Mesothelial cell of epicardium (in vitro differentiated cells): ENCODE results near the gene ENOX2. TPM values are rescaled to one million over a fixed set of nuclear protein-coding genes. Genes with fewer than 3 reads are reported as not detected.
"Not testable (repeated sequence)": the region's sequence is repeated elsewhere in the genome, so short reads cannot be mapped to it uniquely, and the experiment has no call there.

ENCODE experiments used
- DNase-seq, 2 experiments: peaks; one replicate each; pipeline ENCODE4 v3.0.0; 2021; ENCODE audit warnings: low spot score in 2 of 2; ENCODE audit not compliant: unreplicated experiment in 2 of 2
- H3K27ac Mint-ChIP-seq: 2 replicates; pipeline ENCODE4 v1.8.0; 2021; ENCODE audit warnings: mixed read lengths
- H3K27me3 Mint-ChIP-seq: 2 replicates; pipeline ENCODE4 v1.8.0; 2021; ENCODE audit warnings: low read depth, mixed read lengths
- H3K36me3 Mint-ChIP-seq: 2 replicates; pipeline ENCODE4 v1.8.0; 2021; ENCODE audit warnings: mixed read lengths
- H3K4me1 Mint-ChIP-seq: 2 replicates; pipeline ENCODE4 v1.8.0; 2021; ENCODE audit warnings: mixed read lengths
- H3K4me3 Mint-ChIP-seq: 2 replicates; pipeline ENCODE4 v1.8.0; 2021; ENCODE audit warnings: mild to moderate bottlenecking, moderate library complexity, mixed read lengths
- H3K9me3 Mint-ChIP-seq: 2 replicates; pipeline ENCODE4 v1.8.0; 2021; ENCODE audit warnings: mixed read lengths
- total RNA-seq: library from RNA; stranded (reverse); gene quantifications from 3 replicates; pipeline ENCODE4 v1.2.1, GENCODE V29; 2021
- TF ChIP-seq, protein P1 (sequence below): fragments of 200-600 bp; sonication (generic); IDR thresholded peaks from one replicate; pipeline ENCODE4 v1.5.0; 2021; ENCODE audit warnings: antibody characterized with exemption; ENCODE audit not compliant: unreplicated experiment

Gene ENOX2
- 12.4 to 14.0 TPM (median 13.0 TPM) in 3 replicates for total RNA-seq

GRCh38 chrX:130902783-130903613 lies at the start of gene ENOX2:
Gene ENOX2, minus strand, starts transcription at chrX:130903209. Its CDS starts 199,993 bp downstream, at chrX:130703216.
- peaks cover 8% of the 10 kb centered on the region for H3K4me1 Mint-ChIP-seq
- no peak within 1 kb of the TSS for H3K4me3 Mint-ChIP-seq
- H3K9me3 Mint-ChIP-seq: no peaks in the 10 kb centered on the region
- DNase-seq: peak; percentile 84 to 92
- H3K27ac Mint-ChIP-seq: no peak within 1 kb of the TSS
- H3K36me3 Mint-ChIP-seq: no peaks in the 10 kb centered on the region
- peaks cover 13% of the 10 kb centered on the region for H3K27me3 Mint-ChIP-seq
- TF ChIP-seq, protein P1, sequence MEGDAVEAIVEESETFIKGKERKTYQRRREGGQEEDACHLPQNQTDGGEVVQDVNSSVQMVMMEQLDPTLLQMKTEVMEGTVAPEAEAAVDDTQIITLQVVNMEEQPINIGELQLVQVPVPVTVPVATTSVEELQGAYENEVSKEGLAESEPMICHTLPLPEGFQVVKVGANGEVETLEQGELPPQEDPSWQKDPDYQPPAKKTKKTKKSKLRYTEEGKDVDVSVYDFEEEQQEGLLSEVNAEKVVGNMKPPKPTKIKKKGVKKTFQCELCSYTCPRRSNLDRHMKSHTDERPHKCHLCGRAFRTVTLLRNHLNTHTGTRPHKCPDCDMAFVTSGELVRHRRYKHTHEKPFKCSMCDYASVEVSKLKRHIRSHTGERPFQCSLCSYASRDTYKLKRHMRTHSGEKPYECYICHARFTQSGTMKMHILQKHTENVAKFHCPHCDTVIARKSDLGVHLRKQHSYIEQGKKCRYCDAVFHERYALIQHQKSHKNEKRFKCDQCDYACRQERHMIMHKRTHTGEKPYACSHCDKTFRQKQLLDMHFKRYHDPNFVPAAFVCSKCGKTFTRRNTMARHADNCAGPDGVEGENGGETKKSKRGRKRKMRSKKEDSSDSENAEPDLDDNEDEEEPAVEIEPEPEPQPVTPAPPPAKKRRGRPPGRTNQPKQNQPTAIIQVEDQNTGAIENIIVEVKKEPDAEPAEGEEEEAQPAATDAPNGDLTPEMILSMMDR: no peak

DNA sequence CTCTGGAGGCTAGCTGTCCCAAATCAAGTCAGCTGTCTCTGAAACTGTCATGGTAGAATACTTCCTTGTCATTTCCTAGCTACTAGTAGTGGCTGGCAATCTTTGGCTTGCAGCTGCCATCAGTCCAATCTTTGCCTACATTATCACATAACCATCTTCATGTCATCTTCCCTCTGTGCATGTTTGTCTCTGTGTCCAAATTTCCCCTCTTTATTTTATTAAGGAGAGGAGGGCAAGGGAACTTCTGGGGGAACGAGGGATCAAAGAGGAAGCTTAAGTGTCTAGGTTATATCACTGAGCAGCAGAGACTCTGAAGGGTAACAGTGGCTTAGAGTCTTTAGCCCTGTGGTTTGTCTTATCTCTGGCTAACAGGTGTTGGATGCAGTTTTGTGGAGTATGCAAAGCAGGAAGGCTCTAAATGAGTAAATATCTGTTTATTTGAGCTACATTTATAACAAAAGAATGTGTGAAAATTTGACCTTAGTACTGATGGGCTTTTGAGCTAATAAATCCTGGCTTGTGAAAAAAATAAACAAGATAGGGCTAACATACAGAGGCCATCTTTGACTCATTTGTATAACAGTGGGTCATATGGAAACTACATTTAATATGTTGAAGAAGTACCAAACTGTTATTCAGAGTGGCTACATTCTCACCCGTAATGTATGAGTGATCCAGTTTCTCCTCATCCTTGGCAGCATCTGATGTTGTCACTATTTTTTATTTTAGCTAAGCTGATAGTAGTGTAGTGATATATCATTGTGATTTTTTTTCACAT lies 49.4 kb upstream of the ENOX2 start:
- TF ChIP-seq, protein P1: no peak
- H3K36me3 Mint-ChIP-seq: no peaks in the 10 kb centered on the region
- peaks cover 9% of the 10 kb centered on the region for H3K9me3 Mint-ChIP-seq
- H3K4me1 Mint-ChIP-seq: no peaks in the 10 kb centered on the region
- H3K4me3 Mint-ChIP-seq: no peak overlapping the region
- no peak for DNase-seq
- peaks cover 43% of the 10 kb centered on the region for H3K27me3 Mint-ChIP-seq
- H3K27ac Mint-ChIP-seq: no peak overlapping the region

GRCh38 chrX:130944230-130944629 lies 41.2 kb upstream of the ENOX2 start:
- no peak for DNase-seq
- H3K36me3 Mint-ChIP-seq: no peaks in the 10 kb centered on the region

DNA sequence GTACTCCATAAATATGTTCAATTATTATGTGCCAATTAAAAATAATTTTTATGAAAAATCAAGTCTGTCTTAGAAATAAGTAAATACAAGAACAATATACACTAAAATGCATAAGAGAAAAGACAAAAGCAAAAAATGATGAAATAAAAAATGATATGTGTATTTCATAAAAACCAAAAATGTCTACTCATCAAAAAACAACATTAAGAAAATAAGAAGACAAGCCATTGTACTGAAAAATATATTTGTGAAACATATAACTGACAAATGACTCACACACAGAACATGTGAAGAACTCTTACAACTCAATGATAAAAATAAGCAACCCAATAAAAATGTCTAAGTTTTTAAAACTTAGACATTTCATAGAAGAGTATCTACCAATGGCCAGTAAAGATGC lies 34.1 kb upstream of the ENOX2 start:
- TF ChIP-seq, protein P1: no peak
- no peaks in the 10 kb centered on the region for H3K9me3 Mint-ChIP-seq

More at GRCh38 chrX:130944230-130944629, 41.2 kb upstream of the ENOX2 start:
- H3K4me3 Mint-ChIP-seq: no peak overlapping the region
- no peak overlapping the region for H3K27ac Mint-ChIP-seq
- H3K4me1 Mint-ChIP-seq: no peaks in the 10 kb centered on the region
- TF ChIP-seq, protein P1: no peak
- peaks cover 52% of the 10 kb centered on the region for H3K27me3 Mint-ChIP-seq
- H3K9me3 Mint-ChIP-seq: peaks cover 11% of the 10 kb centered on the region

DNA sequence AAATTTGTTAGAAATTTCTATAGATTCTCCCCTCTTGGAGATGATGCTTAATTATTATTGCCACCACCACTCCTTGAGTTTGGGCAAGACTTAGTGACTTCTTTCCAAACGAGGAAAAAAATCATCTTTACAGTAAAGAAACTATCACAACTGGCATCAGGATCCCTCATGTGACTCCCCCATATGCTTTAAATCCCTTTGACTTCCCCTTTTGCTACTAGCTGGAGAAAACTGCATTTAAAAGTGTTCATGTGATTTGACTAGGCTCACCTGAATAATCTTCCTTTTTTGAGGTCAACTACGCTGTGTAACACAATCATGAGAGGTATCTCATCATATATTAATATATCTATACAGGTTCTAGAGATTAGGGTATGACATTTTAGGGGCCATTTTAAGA lies 30.3 kb upstream of the ENOX2 start:
- no peak overlapping the region for H3K27ac Mint-ChIP-seq
- H3K4me3 Mint-ChIP-seq: no peak overlapping the region
- no peaks in the 10 kb centered on the region for H3K36me3 Mint-ChIP-seq
- peaks cover 20% of the 10 kb centered on the region for H3K27me3 Mint-ChIP-seq
- H3K9me3 Mint-ChIP-seq: no peaks in the 10 kb centered on the region
- DNase-seq: no peak
- H3K4me1 Mint-ChIP-seq: no peaks in the 10 kb centered on the region
- TF ChIP-seq, protein P1: no peak

More for the DNA sequence above, 34.1 kb upstream of the ENOX2 start:
- H3K4me1 Mint-ChIP-seq: no peaks in the 10 kb centered on the region
- H3K27me3 Mint-ChIP-seq: peaks cover 27% of the 10 kb centered on the region
- no peak for DNase-seq
- H3K36me3 Mint-ChIP-seq: no peaks in the 10 kb centered on the region
- H3K27ac Mint-ChIP-seq: no peak overlapping the region
- no peak overlapping the region for H3K4me3 Mint-ChIP-seq

GRCh38 chrX:130920405-130920804 lies 17.4 kb upstream of the ENOX2 start:
- not testable (repeated sequence) for H3K27ac Mint-ChIP-seq, H3K9me3 Mint-ChIP-seq, DNase-seq, H3K4me3 Mint-ChIP-seq, H3K4me1 Mint-ChIP-seq, H3K36me3 Mint-ChIP-seq
- peaks cover 45% of the 10 kb centered on the region for H3K27me3 Mint-ChIP-seq

DNA sequence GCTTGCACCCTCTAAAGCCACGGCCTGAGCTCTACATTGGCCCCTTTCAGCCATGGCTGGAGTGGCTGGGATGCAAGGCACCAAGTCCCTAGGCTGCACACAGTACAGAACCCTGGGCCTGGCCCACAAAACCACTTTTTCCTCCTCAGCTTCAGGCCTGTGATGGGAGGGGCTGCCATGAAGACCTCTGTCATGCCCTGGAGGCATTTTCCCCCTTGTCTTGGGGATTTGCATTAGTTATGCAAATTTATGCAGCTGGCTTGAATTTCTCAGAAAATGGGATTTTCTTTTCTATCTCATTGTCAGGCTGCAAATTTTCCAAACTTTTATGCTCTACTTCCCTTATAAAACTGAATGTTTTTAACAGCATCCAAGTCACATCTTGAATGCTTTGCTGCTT lies 16.7 kb upstream of the ENOX2 start:
- not testable (repeated sequence) for H3K4me1 Mint-ChIP-seq, DNase-seq, H3K4me3 Mint-ChIP-seq, H3K9me3 Mint-ChIP-seq, H3K36me3 Mint-ChIP-seq, H3K27ac Mint-ChIP-seq
- peaks cover 50% of the 10 kb centered on the region for H3K27me3 Mint-ChIP-seq

DNA sequence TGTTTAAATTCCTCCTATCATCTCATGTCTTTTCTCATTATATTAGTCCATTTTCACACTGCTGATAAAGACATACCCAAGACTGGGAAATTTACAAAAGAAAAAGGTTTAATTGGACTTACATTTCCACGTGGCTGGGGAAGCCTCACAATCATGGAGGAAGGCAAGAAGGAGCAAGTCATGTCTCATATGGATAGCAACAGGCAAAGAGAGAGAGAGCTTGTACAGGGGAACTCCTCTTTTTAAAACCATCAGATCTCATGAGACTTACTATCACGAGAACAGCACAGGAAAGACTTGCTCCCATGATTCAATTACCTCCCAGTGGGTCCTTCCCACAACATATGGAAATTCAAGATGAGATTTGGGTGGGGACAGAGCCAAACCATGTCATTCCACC lies 15.5 kb upstream of the ENOX2 start:
- not testable (repeated sequence) for H3K4me1 Mint-ChIP-seq, DNase-seq, H3K9me3 Mint-ChIP-seq, H3K27ac Mint-ChIP-seq, H3K4me3 Mint-ChIP-seq, H3K36me3 Mint-ChIP-seq
- H3K27me3 Mint-ChIP-seq: peaks cover 55% of the 10 kb centered on the region
